ENCODE measurements around the gene SNRPA1. TPM values are rescaled to one million over a fixed set of nuclear protein-coding genes. Genes with fewer than 3 reads are reported as not detected.

SNRPA1 gene
- total and polyA plus RNA-seq, 2 of the 13 experiments (the other 11 are each of a cell fraction or from before 2014, with no cell fraction given): 41.2 to 108 TPM

- no peak for TF ChIP-seq SRSF4 (IDR thresholded peaks at IDR 0.05; ENCODE audit: low read depth, low read length, poor library complexity, severe bottlenecking)
- TF ChIP-seq ZNF543 (CRISPR knock-in tag; IDR thresholded peaks at IDR 0.05): no peak
- TF ChIP-seq ZNF234 (CRISPR knock-in tag; conservative IDR thresholded peaks at IDR 0.05): no peak
- TF ChIP-seq ZNF260 (CRISPR knock-in tag; IDR thresholded peaks at IDR 0.05; ENCODE audit: borderline replicate concordance, low read depth): no peak
- TF ChIP-seq ZFP37 (CRISPR knock-in tag; IDR thresholded peaks at IDR 0.05; ENCODE audit: borderline replicate concordance): no peak
- no peak for TF ChIP-seq RXRA (CRISPR knock-in tag; IDR thresholded peaks at IDR 0.05)
- no peak for TF ChIP-seq RXRB (CRISPR knock-in tag; IDR thresholded peaks at IDR 0.05; ENCODE audit: borderline replicate concordance)
- TF ChIP-seq BCLAF1 (IDR thresholded peaks at IDR 0.05): no peak
- TF ChIP-seq HMGA1 (CRISPR knock-in tag; conservative IDR thresholded peaks at IDR 0.05): no peak
- peak; percentile 76 for TF ChIP-seq NR2C2 (CRISPR knock-in tag; IDR thresholded peaks at IDR 0.05; ENCODE audit: borderline replicate concordance)
- TF ChIP-seq KLF11 (CRISPR knock-in tag; IDR thresholded peaks at IDR 0.05): no peak
- no peak for TF ChIP-seq XRCC5 (optimal IDR thresholded peaks at IDR 0.05; ENCODE audit: low read length)
- TF ChIP-seq NFKBIZ (CRISPR knock-in tag; IDR thresholded peaks at IDR 0.05): no peak
- TF ChIP-seq KLF6 (CRISPR knock-in tag; IDR thresholded peaks at IDR 0.05): peak; percentile 48; the same call in 1 of the 2 replicates
- TF ChIP-seq CBX1 (IDR thresholded peaks at IDR 0.05; ENCODE audit: low read depth): no peak
- TF ChIP-seq ZBTB14 (CRISPR knock-in tag; IDR thresholded peaks at IDR 0.05): peak; percentile 61; the same call in 1 of the 2 replicates
- TF ChIP-seq ZNF546 (CRISPR knock-in tag; conservative IDR thresholded peaks at IDR 0.05): 0 out of 2 replicates have a peak, but pooled peaks have one; percentile 29
- 0 out of 2 replicates have a peak, but pooled peaks have one; percentile 34 for TF ChIP-seq SATB2 (CRISPR knock-in tag; IDR thresholded peaks at IDR 0.05)
- TF ChIP-seq SIN3A (IDR thresholded peaks at IDR 0.05; ENCODE audit: borderline replicate concordance, low read depth, low read length): peak; percentile 80; the same call in 1 of the 2 replicates
- no peak for TF ChIP-seq ESRRA (CRISPR knock-in tag; IDR thresholded peaks at IDR 0.05; ENCODE audit: low read depth)
- TF ChIP-seq ZNF276 (CRISPR knock-in tag; IDR thresholded peaks at IDR 0.05; ENCODE audit: low read depth): no peak
- TF ChIP-seq ZNF567 (CRISPR knock-in tag; IDR thresholded peaks at IDR 0.05; ENCODE audit: borderline replicate concordance): no peak
- peak; percentile 68 for TF ChIP-seq SP2 (CRISPR knock-in tag; IDR thresholded peaks at IDR 0.05)
- TF ChIP-seq ZNF264 (CRISPR knock-in tag; IDR thresholded peaks at IDR 0.05): no peak
- no peak for TF ChIP-seq ZNF784 (CRISPR knock-in tag; IDR thresholded peaks at IDR 0.05; ENCODE audit: borderline replicate concordance)
Measured at GRCh38 chr15:101277038-101277822, 17.8 kb downstream of the SNRPA1 start, which contains the start of gene SELENOS (continued).

Measured in HepG2 (cell line).